SK-N-SH treated with all-trans-retinoic acid at 6 μM for 48 hours (cell line): ENCODE results near the gene CREB1.

Source experiments
- ARNTL ChIP-seq: fragments of 450-650 bp; formaldehyde crosslinking; IDR thresholded peaks from 2 replicates; pipeline ENCODE4 v1.5.0; 2020; ENCODE audit warnings: low read depth, mild to moderate bottlenecking, moderate library complexity, borderline replicate concordance
- CSRNP3 ChIP-seq: fragments of 250-450 bp; sonication (Bioruptor Pico); IDR thresholded peaks from 2 replicates; pipeline ENCODE4 v1.5.1; 2021; ENCODE audit warnings: mild to moderate bottlenecking, moderate library complexity
- ESRRG ChIP-seq: fragments of 250-450 bp; sonication (Bioruptor Pico); IDR thresholded peaks from 2 replicates; pipeline ENCODE4 v1.6.1; 2021; ENCODE audit warnings: mild to moderate bottlenecking
- GLIS3 ChIP-seq: fragments of 250-450 bp; sonication (Bioruptor Pico); IDR thresholded peaks from 2 replicates; pipeline ENCODE4 v1.5.0; 2020; ENCODE audit warnings: mild to moderate bottlenecking, moderate library complexity
- OSR1 ChIP-seq: fragments of 250-450 bp; sonication (Bioruptor Pico); IDR thresholded peaks from 2 replicates; pipeline ENCODE4 v1.8.0; 2022; ENCODE audit warnings: moderate library complexity, mild to moderate bottlenecking, inconsistent platforms
- PATZ1 ChIP-seq: fragments of 250-450 bp; sonication (Bioruptor Pico); IDR thresholded peaks from 2 replicates; pipeline ENCODE4 v1.8.0; 2020; ENCODE audit warnings: mild to moderate bottlenecking, moderate library complexity, borderline replicate concordance

GRCh38 chr2:207565736-207566500 lies 36.2 kb downstream of the CREB1 start:
- TF ChIP-seq ESRRG = no peak
- TF ChIP-seq CSRNP3 (CRISPR knock-in tag) = no peak
- no peak for TF ChIP-seq PATZ1 (CRISPR knock-in tag)
- no peak for TF ChIP-seq ARNTL (CRISPR knock-in tag)
- TF ChIP-seq GLIS3 (CRISPR knock-in tag) = no peak
- TF ChIP-seq OSR1 (CRISPR knock-in tag) = no peak
